ENCODE results near the gene SETD2. TPM values are rescaled to one million over a fixed set of nuclear protein-coding genes. Genes with fewer than 3 reads are reported as not detected.
"Not testable (repeated sequence)": the region's sequence is repeated elsewhere in the genome, so short reads cannot be mapped to it uniquely, and the experiment has no call there.

The SETD2 gene
- total RNA-seq, 1 experiment from 2014 or later, result 28.8 TPM

DNA sequence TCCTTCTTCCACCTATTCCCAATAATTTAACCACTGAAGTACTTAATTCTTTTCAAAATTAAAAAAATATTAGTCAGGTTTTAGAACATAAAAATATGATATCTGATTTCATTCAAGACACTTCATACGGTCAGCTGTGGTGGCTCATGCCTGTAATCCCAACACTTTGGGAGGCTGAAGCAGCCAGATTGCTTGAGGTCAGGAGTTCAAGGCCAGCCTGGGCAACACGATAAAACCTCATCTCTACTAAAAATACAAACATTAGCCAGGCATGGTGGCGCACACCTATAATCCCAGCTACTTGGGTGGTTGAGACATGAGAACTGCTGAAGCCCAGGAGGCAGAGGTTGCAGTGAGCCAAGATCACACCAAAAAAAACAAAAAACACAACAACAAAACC is 127.8 kb downstream of the SETD2 start:
- H3K27ac ChIP-seq (ENCODE audit: low read depth, low read length, poor library complexity, severe bottlenecking), result no peak overlapping the region
- no peaks in the 10 kb centered on the region for H3K27me3 ChIP-seq (replicated peaks; ENCODE audit: insufficient read depth, low read depth, low read length, poor library complexity)
- no peak overlapping the region for H3K4me3 ChIP-seq (ENCODE audit: low read depth, low read length, poor library complexity, severe bottlenecking)
- ChIA-PET CTCF (no interaction called here), POLR2A (ENCODE audit: low non-redundant PET) (no interaction called here)
- intact Hi-C loops (cut with micrococcal nuclease; ENCODE audit: unreplicated experiment), result no loop called here
- no TSS peak for BruUV-seq (replicated peaks)
- TF ChIP-seq EZH2 (IDR thresholded peaks at IDR 0.05; ENCODE audit: borderline replicate concordance, low read depth, low read length, poor library complexity, severe bottlenecking), result no peak
- TF ChIP-seq, protein P1, sequence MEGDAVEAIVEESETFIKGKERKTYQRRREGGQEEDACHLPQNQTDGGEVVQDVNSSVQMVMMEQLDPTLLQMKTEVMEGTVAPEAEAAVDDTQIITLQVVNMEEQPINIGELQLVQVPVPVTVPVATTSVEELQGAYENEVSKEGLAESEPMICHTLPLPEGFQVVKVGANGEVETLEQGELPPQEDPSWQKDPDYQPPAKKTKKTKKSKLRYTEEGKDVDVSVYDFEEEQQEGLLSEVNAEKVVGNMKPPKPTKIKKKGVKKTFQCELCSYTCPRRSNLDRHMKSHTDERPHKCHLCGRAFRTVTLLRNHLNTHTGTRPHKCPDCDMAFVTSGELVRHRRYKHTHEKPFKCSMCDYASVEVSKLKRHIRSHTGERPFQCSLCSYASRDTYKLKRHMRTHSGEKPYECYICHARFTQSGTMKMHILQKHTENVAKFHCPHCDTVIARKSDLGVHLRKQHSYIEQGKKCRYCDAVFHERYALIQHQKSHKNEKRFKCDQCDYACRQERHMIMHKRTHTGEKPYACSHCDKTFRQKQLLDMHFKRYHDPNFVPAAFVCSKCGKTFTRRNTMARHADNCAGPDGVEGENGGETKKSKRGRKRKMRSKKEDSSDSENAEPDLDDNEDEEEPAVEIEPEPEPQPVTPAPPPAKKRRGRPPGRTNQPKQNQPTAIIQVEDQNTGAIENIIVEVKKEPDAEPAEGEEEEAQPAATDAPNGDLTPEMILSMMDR (conservative IDR thresholded peaks at IDR 0.05; ENCODE audit: low read depth, low read length), result no peak
- H3K4me1 ChIP-seq (ENCODE audit: insufficient read depth, low read length, poor library complexity, severe bottlenecking), result no peaks in the 10 kb centered on the region
- H3K9me3 ChIP-seq (ENCODE audit: low read depth, low read length, poor library complexity, severe bottlenecking), result no peaks in the 10 kb centered on the region
- DNase-seq (ENCODE audit: low spot score), result no peak
- H3K36me3 ChIP-seq (ENCODE audit: insufficient read depth, low read length, poor library complexity, severe bottlenecking), result peaks cover 26% of the 10 kb centered on the region

- Histone ChIP-seq H3K27ac (ENCODE audit: low read depth, low read length, poor library complexity, severe bottlenecking) (no peak overlapping the region), H3K27me3 (replicated peaks; ENCODE audit: insufficient read depth, low read depth, low read length, poor library complexity) (no peaks in the 10 kb centered on the region), H3K4me1 (ENCODE audit: insufficient read depth, low read length, poor library complexity, severe bottlenecking) (no peaks in the 10 kb centered on the region), H3K4me3 (ENCODE audit: low read depth, low read length, poor library complexity, severe bottlenecking) (no peak overlapping the region), H3K36me3 (ENCODE audit: insufficient read depth, low read length, poor library complexity, severe bottlenecking) (peaks cover 22% of the 10 kb centered on the region), H3K9me3 (ENCODE audit: low read depth, low read length, poor library complexity, severe bottlenecking) (no peaks in the 10 kb centered on the region)
- ChIA-PET CTCF (no interaction called here), POLR2A (ENCODE audit: low non-redundant PET) (no interaction called here)
- TF ChIP-seq, protein P1 (conservative IDR thresholded peaks at IDR 0.05; ENCODE audit: low read depth, low read length), result no peak
- TF ChIP-seq EZH2 (IDR thresholded peaks at IDR 0.05; ENCODE audit: borderline replicate concordance, low read depth, low read length, poor library complexity, severe bottlenecking), result no peak
- intact Hi-C loops (cut with micrococcal nuclease; ENCODE audit: unreplicated experiment), result no loop called here
- BruUV-seq (replicated peaks), result no TSS peak
- DNase-seq (ENCODE audit: low spot score), result no peak
Observed at GRCh38 chr3:47035645-47036044, 128.3 kb downstream of the SETD2 start.

DNA sequence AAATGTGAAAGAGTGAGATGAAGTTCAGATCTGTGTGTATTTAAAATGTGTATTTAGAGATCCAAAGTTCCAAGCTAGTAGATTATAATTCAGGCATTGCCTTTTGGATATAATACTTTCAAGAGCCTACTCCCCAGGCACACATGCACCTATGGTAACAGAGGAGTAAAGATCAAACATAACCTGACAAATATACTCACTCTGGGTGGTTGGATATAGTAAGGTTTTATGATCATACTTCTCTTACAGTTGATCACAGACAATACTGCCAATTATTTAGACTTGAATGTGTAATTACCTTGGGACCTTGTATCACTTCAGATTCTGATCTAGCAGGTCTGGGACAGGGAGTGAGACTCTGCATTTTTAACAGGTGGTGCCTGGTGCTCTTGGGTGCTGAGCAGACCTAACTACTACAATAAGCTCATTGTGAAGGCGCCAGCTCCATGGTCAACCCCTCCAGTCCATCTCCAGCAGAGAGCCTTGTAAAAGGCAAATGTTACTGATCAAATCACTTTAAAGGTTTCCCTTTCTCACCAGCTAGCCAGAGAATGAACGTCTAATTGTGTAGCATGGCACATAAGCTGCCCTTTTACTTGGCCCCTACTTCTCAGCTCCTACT is 128.9 kb downstream of the SETD2 start:
- no peaks in the 10 kb centered on the region for H3K4me1 ChIP-seq (ENCODE audit: insufficient read depth, low read length, poor library complexity, severe bottlenecking)
- no peaks in the 10 kb centered on the region for H3K27me3 ChIP-seq (replicated peaks; ENCODE audit: insufficient read depth, low read depth, low read length, poor library complexity)
- POLR2A ChIA-PET (ENCODE audit: low non-redundant PET), result no interaction called here
- TF ChIP-seq, protein P1 (conservative IDR thresholded peaks at IDR 0.05; ENCODE audit: low read depth, low read length), result no peak
- H3K9me3 ChIP-seq (ENCODE audit: low read depth, low read length, poor library complexity, severe bottlenecking), result no peaks in the 10 kb centered on the region
- no TSS peak for BruUV-seq (replicated peaks)
- no peak overlapping the region for H3K4me3 ChIP-seq (ENCODE audit: low read depth, low read length, poor library complexity, severe bottlenecking)
- H3K27ac ChIP-seq (ENCODE audit: low read depth, low read length, poor library complexity, severe bottlenecking), result no peak overlapping the region
- CTCF ChIA-PET, result no interaction called here
- H3K36me3 ChIP-seq (ENCODE audit: insufficient read depth, low read length, poor library complexity, severe bottlenecking), result peaks cover 22% of the 10 kb centered on the region
- intact Hi-C loops (cut with micrococcal nuclease; ENCODE audit: unreplicated experiment), result no loop called here
- no peak for DNase-seq (ENCODE audit: low spot score)

DNA sequence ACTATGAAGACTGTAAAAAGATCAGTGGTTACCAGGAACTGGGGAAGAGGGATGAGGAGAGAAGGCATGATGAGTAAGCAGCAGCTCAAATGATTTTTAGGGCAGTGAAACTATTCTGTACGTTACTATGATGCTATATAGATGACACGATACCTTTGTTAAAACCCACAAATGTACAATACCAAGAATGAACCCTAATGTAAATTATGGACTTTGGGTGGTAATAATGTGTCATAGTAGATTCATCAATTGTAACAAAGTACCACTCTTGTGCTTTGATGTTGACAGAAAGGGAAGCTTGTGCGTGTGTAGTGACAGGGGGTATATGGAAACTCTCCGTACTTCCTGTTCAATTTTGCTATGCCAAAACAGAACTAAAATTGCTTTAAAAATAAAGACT is 132.9 kb downstream of the SETD2 start:
- DNase-seq (ENCODE audit: low spot score); H3K36me3 ChIP-seq (ENCODE audit: insufficient read depth, low read length, poor library complexity, severe bottlenecking); H3K4me3 ChIP-seq (ENCODE audit: low read depth, low read length, poor library complexity, severe bottlenecking); CTCF ChIA-PET; POLR2A ChIA-PET (ENCODE audit: low non-redundant PET); H3K27ac ChIP-seq (ENCODE audit: low read depth, low read length, poor library complexity, severe bottlenecking); BruUV-seq (replicated peaks); intact Hi-C loops (cut with micrococcal nuclease; ENCODE audit: unreplicated experiment); H3K9me3 ChIP-seq (ENCODE audit: low read depth, low read length, poor library complexity, severe bottlenecking); H3K27me3 ChIP-seq (replicated peaks; ENCODE audit: insufficient read depth, low read depth, low read length, poor library complexity); H3K4me1 ChIP-seq (ENCODE audit: insufficient read depth, low read length, poor library complexity, severe bottlenecking): not testable (repeated sequence)

All from A673 (cell line).